Esophagus muscularis mucosa (tissue), 4 donors: ENCODE results near the gene CHKA. TPM values are rescaled to one million over a fixed set of nuclear protein-coding genes. Genes with fewer than 3 reads are reported as not detected.
A peak's percentile ranks its signal among the peaks of the same experiment; 100 is the strongest.

Experiments used
- DNase-seq: peaks from one replicate; pipeline ENCODE4 v3.0.0-alpha.2; 2017; ENCODE audit errors: extremely low spot score
- H3K27ac ChIP-seq, 4 donors: fragments of 200-600 bp; sonication (generic); replicated peaks in 1 of 4; 1 replicate in 3 of 4; 2 replicates in 1 of 4; pipeline ENCODE4 v1.5.1; 2016 to 2019; ENCODE audit warnings: mild to moderate bottlenecking in 1 of 4
- H3K27me3 ChIP-seq, 4 donors: fragments of 200-600 bp; sonication (generic); one replicate each; pipeline versions ENCODE4 v1.5.1 to v1.6.0; 2016 to 2019
- H3K36me3 ChIP-seq, 4 donors: fragments of 200-600 bp; sonication (generic); one replicate each; pipeline ENCODE4 v1.5.1; 2016 to 2019
- H3K4me1 ChIP-seq, 4 donors: fragments of 200-600 bp; sonication (generic); one replicate each; pipeline ENCODE4 v1.5.1; 2016 to 2019
- H3K4me3 ChIP-seq, 4 donors: fragments of 200-600 bp; sonication (generic); 1 replicate in 2 of 4; 2 replicates in 2 of 4; pipeline ENCODE4 v1.5.1; 2016 to 2019; ENCODE audit warnings: mild to moderate bottlenecking in 4 of 4, moderate library complexity in 1 of 4
- H3K9me3 ChIP-seq, 4 donors: fragments of 200-600 bp; sonication (generic); 1 replicate in 3 of 4; 2 replicates in 1 of 4; pipeline ENCODE4 v1.5.1; 2016 to 2019
- EP300 ChIP-seq: sonication (generic); formaldehyde crosslinking; IDR thresholded peaks from one replicate; pipeline ENCODE4 v1.6.1; 2017; ENCODE audit warnings: antibody characterized with exemption
- POLR2A ChIP-seq: fragments of 450-650 bp; IDR thresholded peaks from one replicate; pipeline ENCODE4 v1.6.1; 2017; ENCODE audit warnings: antibody characterized with exemption, moderate library complexity, mild to moderate bottlenecking, low read depth
- POLR2AphosphoS5 ChIP-seq, 2 donors: sonication (generic); formaldehyde crosslinking; IDR thresholded peaks; one replicate each; pipeline ENCODE4 v1.6.1; 2017; ENCODE audit warnings: antibody characterized with exemption in 2 of 2
- WGBS: methylation state at CpG from one replicate; pipeline ENCODE4 v1.1.5; 2018; 5-methylcytosine and 5-hydroxymethylcytosine counted together
- intact Hi-C: fragments of 100-400 bp; cut with DNase I; formaldehyde crosslinking; loops from one replicate; pipeline ENCODE4 v1.15.1; 2023
- total RNA-seq, 4 donors: library from RNA; depleted of rRNA; stranded (reverse); fragments of >200 nt; gene quantifications; one replicate each; pipeline versions ENCODE4 v1.1.0 to v1.2.1, GENCODE V29; 2016
- TF ChIP-seq, protein P1 (sequence below), 3 experiments: fragments of 200-600 bp in 2 of 3; fragments of 450-650 bp in 1 of 3; sonication (generic) in 2 of 3; IDR thresholded peaks; one replicate each; pipeline ENCODE4 v1.5.1; 2017 to 2019; ENCODE audit warnings: antibody characterized with exemption in 3 of 3, mild to moderate bottlenecking in 2 of 3, moderate library complexity in 1 of 3

The CHKA gene
- total RNA-seq, 4 donors from 2014 or later = 13.8 to 20.3 (median 18.3) TPM

DNA sequence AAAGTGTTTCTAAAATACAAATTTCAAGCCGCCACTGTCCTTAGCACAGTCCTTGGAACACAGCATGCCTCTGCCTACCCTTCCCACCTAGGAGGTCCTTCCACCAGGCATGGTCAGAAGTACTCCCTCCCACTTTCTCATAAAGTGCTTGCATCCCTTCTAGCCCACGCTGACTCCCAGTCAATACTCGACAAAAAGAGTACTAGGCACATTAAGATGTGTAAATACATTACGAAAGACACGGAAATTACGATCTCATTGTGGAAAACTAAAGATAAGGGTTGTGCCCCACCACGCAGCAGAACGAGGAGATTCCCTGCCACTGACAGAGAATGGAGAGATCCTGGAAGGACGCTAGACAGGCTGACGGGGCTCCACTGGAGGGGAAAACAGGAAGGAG, 13.5 kb downstream of the CHKA start:
- Histone ChIP-seq H3K4me1 (peaks cover 13 to 22% (median 14%) of the 10 kb centered on the region in 4 donors), H3K4me3 (no peak overlapping the region), H3K36me3 (peaks cover 0 to 5% (median 0%) of the 10 kb centered on the region in 4 donors), H3K27ac (no peak overlapping the region), H3K9me3 (no peaks in the 10 kb centered on the region), H3K27me3 (no peaks in the 10 kb centered on the region)
- no peak for DNase-seq
- TF ChIP-seq, protein P1, sequence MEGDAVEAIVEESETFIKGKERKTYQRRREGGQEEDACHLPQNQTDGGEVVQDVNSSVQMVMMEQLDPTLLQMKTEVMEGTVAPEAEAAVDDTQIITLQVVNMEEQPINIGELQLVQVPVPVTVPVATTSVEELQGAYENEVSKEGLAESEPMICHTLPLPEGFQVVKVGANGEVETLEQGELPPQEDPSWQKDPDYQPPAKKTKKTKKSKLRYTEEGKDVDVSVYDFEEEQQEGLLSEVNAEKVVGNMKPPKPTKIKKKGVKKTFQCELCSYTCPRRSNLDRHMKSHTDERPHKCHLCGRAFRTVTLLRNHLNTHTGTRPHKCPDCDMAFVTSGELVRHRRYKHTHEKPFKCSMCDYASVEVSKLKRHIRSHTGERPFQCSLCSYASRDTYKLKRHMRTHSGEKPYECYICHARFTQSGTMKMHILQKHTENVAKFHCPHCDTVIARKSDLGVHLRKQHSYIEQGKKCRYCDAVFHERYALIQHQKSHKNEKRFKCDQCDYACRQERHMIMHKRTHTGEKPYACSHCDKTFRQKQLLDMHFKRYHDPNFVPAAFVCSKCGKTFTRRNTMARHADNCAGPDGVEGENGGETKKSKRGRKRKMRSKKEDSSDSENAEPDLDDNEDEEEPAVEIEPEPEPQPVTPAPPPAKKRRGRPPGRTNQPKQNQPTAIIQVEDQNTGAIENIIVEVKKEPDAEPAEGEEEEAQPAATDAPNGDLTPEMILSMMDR (IDR thresholded peaks at IDR 0.05) = no peak
- no peak for TF ChIP-seq POLR2AphosphoS5 (IDR thresholded peaks at IDR 0.05)
- TF ChIP-seq POLR2A = no peak
- TF ChIP-seq EP300 = no peak
- WGBS = 85% methylated on average over 10 of the region's 10 CpGs
- intact Hi-C loops = no loop called here

DNA sequence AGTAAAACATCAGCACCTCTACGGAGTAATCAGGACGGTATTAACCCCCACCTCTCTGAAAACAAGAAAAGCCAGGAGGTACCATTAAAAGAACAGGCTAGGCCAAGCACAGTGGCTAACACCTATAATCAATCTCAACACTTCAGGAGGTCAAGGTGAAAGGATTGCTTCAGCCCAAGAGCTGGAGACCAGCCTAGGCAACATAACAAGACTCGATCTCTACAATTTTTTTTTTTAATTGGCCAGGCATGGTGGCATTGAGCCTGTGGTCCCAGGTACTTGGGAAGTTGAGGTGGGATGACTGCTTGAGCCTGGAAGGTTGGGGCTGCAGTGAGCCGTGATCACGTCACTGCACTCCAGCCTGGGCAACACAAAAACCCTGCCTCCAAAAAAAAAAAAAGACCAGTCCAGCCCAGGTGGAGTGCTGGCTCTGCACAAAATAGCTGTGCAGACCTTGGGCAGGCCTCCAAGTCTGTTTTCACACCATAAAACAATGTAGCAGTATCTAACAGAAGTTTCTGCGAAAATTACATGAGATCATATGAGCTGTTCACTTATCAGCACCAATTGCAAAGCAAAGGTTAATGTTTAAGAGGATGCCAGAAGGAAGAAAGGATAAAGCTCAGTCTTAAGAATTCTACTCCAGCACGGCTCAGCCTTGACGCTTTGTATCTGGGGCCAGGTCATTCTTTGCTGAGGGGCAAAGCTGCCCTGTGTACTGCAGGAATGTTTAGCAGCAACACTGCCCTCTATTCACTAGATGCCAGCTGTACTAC, 14.8 kb downstream of the CHKA start:
- Histone ChIP-seq H3K27ac (peak overlapping the region in 2 of 4 donors; percentile 7 to 30), H3K9me3 (no peaks in the 10 kb centered on the region), H3K27me3 (no peaks in the 10 kb centered on the region), H3K4me3 (no peak overlapping the region), H3K36me3 (peaks cover 0 to 5% (median 0%) of the 10 kb centered on the region in 4 donors), H3K4me1 (peaks cover 13 to 22% (median 15%) of the 10 kb centered on the region in 4 donors)
- no peak for TF ChIP-seq POLR2A
- TF ChIP-seq, protein P1 (IDR thresholded peaks at IDR 0.05) = no peak
- no peak for TF ChIP-seq EP300
- TF ChIP-seq POLR2AphosphoS5 (IDR thresholded peaks at IDR 0.05) = no peak
- DNase-seq = no peak
- WGBS = 49% methylated on average over 8 of the region's 8 CpGs
- intact Hi-C loops = no loop called here

DNA sequence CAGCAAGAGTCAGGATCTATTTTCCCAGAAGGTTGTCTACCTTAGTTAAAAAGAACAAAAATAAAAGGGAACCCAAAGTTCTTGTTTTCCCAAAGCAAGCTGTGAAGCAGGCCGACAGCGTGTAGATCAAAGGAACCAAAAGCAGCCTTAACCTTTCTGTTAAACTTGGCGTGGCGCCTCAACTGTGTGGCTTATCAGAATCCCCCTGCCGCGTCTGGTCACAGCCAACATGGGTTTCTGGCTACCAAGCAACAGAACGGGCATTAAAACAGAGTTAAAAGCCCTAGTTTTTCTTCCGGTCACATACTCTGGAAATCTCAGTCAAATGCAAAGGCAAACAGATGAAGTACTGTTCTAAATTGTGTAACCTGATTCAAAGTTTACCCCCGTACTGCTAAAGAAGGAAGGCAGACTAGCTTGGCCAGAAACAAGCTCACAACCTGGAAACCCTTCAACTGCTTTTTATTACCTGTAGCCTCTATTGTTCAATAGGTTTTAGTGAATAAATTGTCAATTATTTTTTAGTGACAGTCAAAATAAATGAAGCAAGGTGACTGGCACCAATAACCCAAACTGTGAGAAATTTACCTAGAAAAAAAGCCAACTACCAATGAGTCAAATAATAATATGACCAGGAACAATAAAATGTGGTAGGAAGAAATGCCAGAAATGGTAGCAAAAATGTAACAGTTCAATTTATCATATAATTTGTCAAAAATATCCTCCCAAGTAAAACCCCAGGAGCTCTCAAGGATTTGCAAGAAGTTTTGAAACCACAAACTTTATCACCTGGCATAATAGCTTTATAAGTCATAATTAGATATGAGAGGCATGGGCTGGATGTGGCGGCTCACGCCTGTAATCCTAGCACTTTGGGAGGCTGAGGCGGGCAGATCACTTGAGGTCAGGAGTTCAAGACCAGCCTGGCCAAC, 21.4 kb downstream of the CHKA start:
- no peak for DNase-seq
- 48% methylated on average over 12 of the region's 12 CpGs for WGBS
- TF ChIP-seq POLR2AphosphoS5 (IDR thresholded peaks at IDR 0.05) = no peak
- no peak for TF ChIP-seq POLR2A
- TF ChIP-seq, protein P1 (IDR thresholded peaks at IDR 0.05) = no peak
- TF ChIP-seq EP300 = no peak
- Histone ChIP-seq H3K9me3 (no peaks in the 10 kb centered on the region), H3K4me1 (peaks cover 18 to 28% (median 22%) of the 10 kb centered on the region in 4 donors), H3K36me3 (peaks cover 0 to 5% (median 0%) of the 10 kb centered on the region in 4 donors), H3K4me3 (peak overlapping the region in 1 of 4 donors; percentile 24), H3K27me3 (no peaks in the 10 kb centered on the region), H3K27ac (peak overlapping the region; percentile 14 to 51 (median 46))
- intact Hi-C loops = no loop called here

DNA sequence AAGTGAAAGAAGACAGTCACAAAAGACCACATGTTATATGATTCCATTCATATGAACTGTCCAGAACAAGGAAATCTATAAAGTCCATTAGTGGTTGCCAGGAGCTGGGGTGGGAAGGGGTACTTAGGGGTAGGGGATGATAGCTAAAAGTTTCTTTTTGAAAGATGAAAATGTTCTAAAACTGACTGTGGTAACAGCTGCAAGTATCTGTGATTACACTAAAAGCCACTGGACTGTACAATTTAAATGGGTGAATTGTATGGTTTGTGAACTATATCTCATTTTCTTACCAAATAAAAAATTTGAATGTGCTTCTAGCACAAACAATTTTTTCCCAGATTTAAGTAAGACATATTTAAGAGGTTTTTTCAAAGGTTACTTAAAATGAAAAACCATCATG, 22.1 kb downstream of the CHKA start:
- no peak for TF ChIP-seq POLR2AphosphoS5 (IDR thresholded peaks at IDR 0.05)
- TF ChIP-seq POLR2A = no peak
- TF ChIP-seq, protein P1 (IDR thresholded peaks at IDR 0.05) = no peak
- no peak for TF ChIP-seq EP300
- intact Hi-C loops = no loop called here
- no peak for DNase-seq
- H3K27ac ChIP-seq = peak overlapping the region; percentile 14 to 51 (median 46)
- H3K36me3 ChIP-seq = peaks cover 0 to 6% (median 3%) of the 10 kb centered on the region in 4 donors
- peaks cover 18 to 28% (median 22%) of the 10 kb centered on the region in 4 donors for H3K4me1 ChIP-seq
- no peak overlapping the region for H3K4me3 ChIP-seq
- H3K27me3 ChIP-seq = no peaks in the 10 kb centered on the region
- no peaks in the 10 kb centered on the region for H3K9me3 ChIP-seq
